Measurements from ENCODE around the gene PLK3.

PLK3 gene

GRCh38 chr1:44846985-44847384 is 46.8 kb downstream of the PLK3 start:
- no peaks in the 10 kb centered on the region for H3K4me1 ChIP-seq (ENCODE audit: control insufficient read depth, insufficient read depth, low read length)
- peaks cover 3% of the 10 kb centered on the region for H3K27me3 ChIP-seq (ENCODE audit: control insufficient read depth, insufficient read depth, low read length)
- no peak overlapping the region for H3K9ac ChIP-seq (ENCODE audit: low read length)
- H3K36me3 ChIP-seq (ENCODE audit: control insufficient read depth, insufficient read depth, low read length): no peaks in the 10 kb centered on the region
- no peak overlapping the region for H3K4me3 ChIP-seq (ENCODE audit: low read length)
- no peaks in the 10 kb centered on the region for H3K9me3 ChIP-seq (ENCODE audit: control insufficient read depth, low read length)

DNA sequence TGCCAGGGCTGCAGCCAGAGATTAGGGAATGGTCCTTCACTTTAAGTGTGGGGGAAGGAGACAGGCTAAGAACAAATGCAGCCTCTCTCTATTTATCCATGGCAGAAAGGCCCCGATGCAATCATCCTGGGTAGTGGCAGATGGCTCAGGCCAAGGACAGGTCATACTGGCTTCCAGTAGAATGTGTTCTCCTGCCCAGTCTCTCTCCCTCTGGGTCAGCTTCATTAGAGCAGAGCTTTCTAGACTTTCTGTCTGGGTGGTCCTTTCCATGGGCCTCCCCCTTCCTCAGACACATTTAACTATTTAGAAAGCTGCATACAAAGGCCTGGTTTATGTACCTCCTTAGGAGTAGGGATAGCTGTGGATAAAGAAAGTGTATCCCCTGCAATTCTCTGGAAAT is 47.7 kb downstream of the PLK3 start:
- Histone ChIP-seq H3K4me1 (ENCODE audit: control insufficient read depth, insufficient read depth, low read length) (no peaks in the 10 kb centered on the region), H3K36me3 (ENCODE audit: control insufficient read depth, insufficient read depth, low read length) (no peaks in the 10 kb centered on the region), H3K4me3 (ENCODE audit: low read length) (no peak overlapping the region), H3K9ac (ENCODE audit: low read length) (no peak overlapping the region), H3K9me3 (ENCODE audit: control insufficient read depth, low read length) (no peaks in the 10 kb centered on the region), H3K27me3 (ENCODE audit: control insufficient read depth, insufficient read depth, low read length) (peaks cover under 1% of the 10 kb centered on the region)

DNA sequence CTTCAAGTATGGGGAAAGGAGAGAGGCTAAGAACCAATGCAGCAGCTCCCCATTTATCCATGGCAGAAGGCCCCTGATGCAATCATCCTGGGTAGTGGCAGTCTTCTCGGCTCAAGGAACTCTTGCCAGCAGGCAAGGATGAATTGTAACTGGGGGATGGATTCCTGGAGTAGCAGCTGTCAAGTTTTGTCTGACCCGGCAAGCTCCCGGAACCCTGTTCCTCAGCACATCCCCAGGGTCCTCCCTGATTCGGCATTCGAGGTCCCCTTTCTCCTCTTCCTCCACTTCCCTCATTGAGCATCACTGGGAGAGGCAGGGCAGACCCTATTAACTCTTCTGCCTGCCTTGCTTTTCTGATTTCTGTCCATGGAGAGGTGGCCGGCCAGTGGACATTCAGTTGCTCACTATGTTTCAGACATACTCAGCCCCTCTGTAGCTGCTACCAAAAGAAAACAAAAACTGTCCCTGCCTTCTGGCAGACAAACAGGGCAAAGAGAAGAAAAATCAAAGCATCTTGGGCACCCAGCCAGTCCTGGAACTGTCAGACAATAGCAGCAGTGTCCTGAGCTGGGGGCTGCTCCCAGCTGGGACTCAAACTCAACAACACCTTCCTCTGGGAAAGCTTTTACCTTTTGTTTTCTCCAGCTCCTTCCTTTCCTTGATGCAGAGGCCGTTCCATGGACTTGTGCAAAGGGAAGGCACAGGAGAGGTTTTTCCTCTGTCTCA is 48.4 kb downstream of the PLK3 start:
- no peaks in the 10 kb centered on the region for H3K4me1 ChIP-seq (ENCODE audit: control insufficient read depth, insufficient read depth, low read length)
- H3K36me3 ChIP-seq (ENCODE audit: control insufficient read depth, insufficient read depth, low read length): no peaks in the 10 kb centered on the region
- H3K4me3 ChIP-seq (ENCODE audit: low read length): no peak overlapping the region
- H3K9ac ChIP-seq (ENCODE audit: low read length): no peak overlapping the region
- H3K27me3 ChIP-seq (ENCODE audit: control insufficient read depth, insufficient read depth, low read length): no peaks in the 10 kb centered on the region
- H3K9me3 ChIP-seq (ENCODE audit: control insufficient read depth, low read length): no peaks in the 10 kb centered on the region

- no peaks in the 10 kb centered on the region for H3K27me3 ChIP-seq (ENCODE audit: control insufficient read depth, insufficient read depth, low read length)
Measured at GRCh38 chr1:44849575-44850132, 49.5 kb downstream of the PLK3 start.

GRCh38 chr1:44851308-44851707 is 51.1 kb downstream of the PLK3 start:
- Histone ChIP-seq H3K36me3 (ENCODE audit: control insufficient read depth, insufficient read depth, low read length) (no peaks in the 10 kb centered on the region), H3K9me3 (ENCODE audit: control insufficient read depth, low read length) (no peaks in the 10 kb centered on the region), H3K27me3 (ENCODE audit: control insufficient read depth, insufficient read depth, low read length) (no peaks in the 10 kb centered on the region), H3K4me3 (ENCODE audit: low read length) (no peak overlapping the region), H3K4me1 (ENCODE audit: control insufficient read depth, insufficient read depth, low read length) (no peaks in the 10 kb centered on the region), H3K9ac (ENCODE audit: low read length) (no peak overlapping the region)

More at GRCh38 chr1:44849575-44850132, 49.5 kb downstream of the PLK3 start:
- H3K9ac ChIP-seq (ENCODE audit: low read length): no peak overlapping the region
- no peaks in the 10 kb centered on the region for H3K36me3 ChIP-seq (ENCODE audit: control insufficient read depth, insufficient read depth, low read length)
- H3K9me3 ChIP-seq (ENCODE audit: control insufficient read depth, low read length): no peaks in the 10 kb centered on the region
- no peaks in the 10 kb centered on the region for H3K4me1 ChIP-seq (ENCODE audit: control insufficient read depth, insufficient read depth, low read length)
- H3K4me3 ChIP-seq (ENCODE audit: low read length): no peak overlapping the region

GRCh38 chr1:44853201-44853600 is 53.0 kb downstream of the PLK3 start:
- H3K9ac ChIP-seq (ENCODE audit: low read length): no peak overlapping the region
- H3K27me3 ChIP-seq (ENCODE audit: control insufficient read depth, insufficient read depth, low read length): no peaks in the 10 kb centered on the region
- no peaks in the 10 kb centered on the region for H3K4me1 ChIP-seq (ENCODE audit: control insufficient read depth, insufficient read depth, low read length)
- H3K9me3 ChIP-seq (ENCODE audit: control insufficient read depth, low read length): no peaks in the 10 kb centered on the region
- no peaks in the 10 kb centered on the region for H3K36me3 ChIP-seq (ENCODE audit: control insufficient read depth, insufficient read depth, low read length)
- no peak overlapping the region for H3K4me3 ChIP-seq (ENCODE audit: low read length)

DNA sequence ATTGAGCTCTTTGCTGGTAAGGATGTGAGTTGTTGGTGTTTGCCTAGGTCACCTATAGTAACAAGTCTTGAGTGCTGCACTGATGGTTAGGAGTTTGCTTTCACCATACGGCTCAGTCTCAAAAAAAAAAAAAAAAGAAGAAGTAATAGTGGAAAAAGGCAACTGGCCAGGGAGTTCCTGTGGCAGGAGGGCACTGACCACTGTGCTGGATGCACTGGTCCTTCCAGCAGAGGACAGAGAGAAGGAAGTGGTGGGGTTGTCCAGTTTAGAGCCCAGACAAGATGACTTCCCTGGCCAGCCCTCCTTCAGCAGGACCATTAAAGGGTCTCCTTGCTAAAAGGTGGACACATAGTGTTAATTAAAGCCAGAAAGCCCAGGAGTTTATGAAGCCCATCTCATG is 54.8 kb downstream of the PLK3 start:
- no peaks in the 10 kb centered on the region for H3K9me3 ChIP-seq (ENCODE audit: control insufficient read depth, low read length)
- no peaks in the 10 kb centered on the region for H3K4me1 ChIP-seq (ENCODE audit: control insufficient read depth, insufficient read depth, low read length)
- H3K9ac ChIP-seq (ENCODE audit: low read length): no peak overlapping the region
- no peaks in the 10 kb centered on the region for H3K27me3 ChIP-seq (ENCODE audit: control insufficient read depth, insufficient read depth, low read length)
- H3K36me3 ChIP-seq (ENCODE audit: control insufficient read depth, insufficient read depth, low read length): no peaks in the 10 kb centered on the region
- H3K4me3 ChIP-seq (ENCODE audit: low read length): no peak overlapping the region

Measured in mucosa of stomach (tissue), 1 donor.